ENCODE measurements around the gene ABCA1.

The ABCA1 gene

DNA sequence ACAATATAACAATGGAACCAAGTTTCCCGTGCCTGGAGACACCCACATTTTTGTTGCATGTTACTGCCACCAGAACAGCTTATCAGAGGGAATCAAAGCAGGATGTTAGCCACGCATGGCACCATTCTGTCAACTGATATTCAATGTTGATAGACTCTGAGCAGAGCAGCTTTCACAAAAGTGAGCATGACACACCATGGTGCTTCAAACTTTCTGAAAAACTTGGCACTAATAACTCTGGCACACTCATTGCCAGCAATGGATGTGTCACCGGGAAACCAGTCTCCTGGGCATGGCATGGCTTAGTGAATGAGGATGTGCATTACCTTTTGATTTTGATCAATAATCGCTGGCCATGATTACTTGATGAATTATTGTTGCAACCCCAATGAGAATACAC, 144.4 kb downstream of the ABCA1 start:
- Histone ChIP-seq H3K36me3 (replicated peaks) (peaks cover 69% of the 10 kb centered on the region), H3K27ac (no peak overlapping the region), H3K27me3 (replicated peaks) (no peaks in the 10 kb centered on the region), H3K4me3 (ENCODE audit: low read depth, low read length) (no peak overlapping the region)
- TF ChIP-seq, protein P1, sequence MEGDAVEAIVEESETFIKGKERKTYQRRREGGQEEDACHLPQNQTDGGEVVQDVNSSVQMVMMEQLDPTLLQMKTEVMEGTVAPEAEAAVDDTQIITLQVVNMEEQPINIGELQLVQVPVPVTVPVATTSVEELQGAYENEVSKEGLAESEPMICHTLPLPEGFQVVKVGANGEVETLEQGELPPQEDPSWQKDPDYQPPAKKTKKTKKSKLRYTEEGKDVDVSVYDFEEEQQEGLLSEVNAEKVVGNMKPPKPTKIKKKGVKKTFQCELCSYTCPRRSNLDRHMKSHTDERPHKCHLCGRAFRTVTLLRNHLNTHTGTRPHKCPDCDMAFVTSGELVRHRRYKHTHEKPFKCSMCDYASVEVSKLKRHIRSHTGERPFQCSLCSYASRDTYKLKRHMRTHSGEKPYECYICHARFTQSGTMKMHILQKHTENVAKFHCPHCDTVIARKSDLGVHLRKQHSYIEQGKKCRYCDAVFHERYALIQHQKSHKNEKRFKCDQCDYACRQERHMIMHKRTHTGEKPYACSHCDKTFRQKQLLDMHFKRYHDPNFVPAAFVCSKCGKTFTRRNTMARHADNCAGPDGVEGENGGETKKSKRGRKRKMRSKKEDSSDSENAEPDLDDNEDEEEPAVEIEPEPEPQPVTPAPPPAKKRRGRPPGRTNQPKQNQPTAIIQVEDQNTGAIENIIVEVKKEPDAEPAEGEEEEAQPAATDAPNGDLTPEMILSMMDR (IDR thresholded peaks at IDR 0.05; ENCODE audit: low read depth, low read length, missing control alignments): no peak
- no peak for DNase-seq
- in situ Hi-C loops (cut with HindIII; ENCODE audit: low pct_ligation_motif_present, low sequenced_read_pairs): no loop called here

DNA sequence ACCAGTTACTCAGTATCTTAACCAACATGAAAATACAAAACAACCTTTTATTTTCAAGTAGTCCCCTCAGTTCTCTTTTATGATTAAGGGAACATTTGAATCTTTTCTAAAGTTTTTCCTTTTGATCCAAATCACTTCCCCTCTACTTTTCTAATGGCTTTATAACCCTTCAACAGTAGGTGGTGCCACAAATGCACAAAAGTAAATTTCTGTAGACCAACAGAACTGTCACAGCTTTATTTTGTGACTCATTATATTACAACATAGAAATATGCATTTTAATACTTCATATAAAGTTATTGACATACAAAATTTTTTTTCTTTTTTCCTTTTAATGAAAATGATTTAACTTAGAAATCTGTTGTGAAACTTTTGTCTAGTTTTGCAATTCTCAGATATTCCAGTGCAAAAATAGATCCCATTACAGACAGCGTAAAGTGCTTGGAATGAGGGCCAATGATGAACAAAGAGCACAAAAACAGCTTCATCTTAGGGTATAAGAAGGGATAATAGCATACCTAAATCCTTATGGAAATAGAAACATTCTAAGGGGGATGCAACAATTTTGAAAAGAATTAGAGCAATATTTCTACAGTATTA, 147.1 kb downstream of the ABCA1 start:
- in situ Hi-C loops (cut with HindIII; ENCODE audit: low pct_ligation_motif_present, low sequenced_read_pairs): no loop called here
- Histone ChIP-seq H3K27ac (no peak overlapping the region), H3K4me3 (ENCODE audit: low read depth, low read length) (no peak overlapping the region), H3K36me3 (replicated peaks) (peaks cover 43% of the 10 kb centered on the region), H3K27me3 (replicated peaks) (no peaks in the 10 kb centered on the region)
- TF ChIP-seq, protein P1 (IDR thresholded peaks at IDR 0.05; ENCODE audit: low read depth, low read length, missing control alignments): peak; percentile 38
- no peak for DNase-seq

DNA sequence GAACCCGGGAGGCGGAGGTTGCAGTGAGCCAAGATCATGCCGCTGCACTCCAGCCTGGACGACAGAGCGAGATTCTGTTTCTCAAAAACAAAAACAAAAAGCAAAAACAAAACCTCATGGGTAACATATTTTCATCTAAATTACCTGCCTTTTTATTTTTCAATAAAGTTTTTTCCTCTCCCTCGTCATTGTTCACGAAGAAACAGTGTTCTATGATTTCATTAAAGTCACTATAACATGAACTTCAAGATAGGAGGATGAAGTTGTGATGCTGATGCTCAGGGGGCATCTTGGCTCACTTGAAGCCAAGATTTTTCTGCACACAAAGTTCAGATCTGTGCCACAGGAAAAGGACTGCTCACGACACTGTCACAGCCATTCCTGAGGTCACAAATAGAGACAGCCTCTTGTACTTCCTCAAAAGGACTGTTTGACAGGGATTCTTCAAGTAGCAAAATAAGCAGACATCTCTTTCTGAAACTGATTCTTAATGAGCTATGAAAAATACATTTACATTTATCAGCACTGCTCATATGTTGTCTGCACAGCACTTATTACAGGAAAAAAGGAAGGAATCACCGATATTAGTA, 147.9 kb downstream of the ABCA1 start:
- in situ Hi-C loops (cut with HindIII; ENCODE audit: low pct_ligation_motif_present, low sequenced_read_pairs): no loop called here
- H3K27ac ChIP-seq: no peak overlapping the region
- H3K36me3 ChIP-seq (replicated peaks): peaks cover 35% of the 10 kb centered on the region
- H3K27me3 ChIP-seq (replicated peaks): no peaks in the 10 kb centered on the region
- TF ChIP-seq, protein P1 (IDR thresholded peaks at IDR 0.05; ENCODE audit: low read depth, low read length, missing control alignments): no peak
- no peak overlapping the region for H3K4me3 ChIP-seq (ENCODE audit: low read depth, low read length)
- no peak for DNase-seq

DNA sequence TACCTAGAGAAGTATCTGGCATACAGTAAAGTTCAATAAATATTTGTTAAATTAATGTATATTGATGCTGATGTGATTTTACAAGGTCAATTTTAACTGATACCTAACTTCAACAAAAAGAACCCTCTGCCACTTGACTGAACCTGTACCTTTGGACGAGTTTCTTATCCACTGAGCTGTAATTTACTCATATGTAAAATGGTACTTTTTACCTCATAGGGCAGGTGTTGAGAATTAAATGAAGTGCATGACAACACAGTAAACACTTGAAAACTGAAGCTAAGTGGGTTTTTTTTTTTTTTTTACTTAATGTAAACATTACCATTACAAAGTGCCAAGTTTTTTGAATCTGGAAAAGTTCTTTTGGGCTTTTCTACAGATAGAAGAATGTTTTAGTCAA, 148.6 kb downstream of the ABCA1 start:
- Histone ChIP-seq H3K4me3 (ENCODE audit: low read depth, low read length) (no peak overlapping the region), H3K36me3 (replicated peaks) (peaks cover 28% of the 10 kb centered on the region), H3K27me3 (replicated peaks) (no peaks in the 10 kb centered on the region), H3K27ac (no peak overlapping the region)
- in situ Hi-C loops (cut with HindIII; ENCODE audit: low pct_ligation_motif_present, low sequenced_read_pairs): no loop called here
- TF ChIP-seq, protein P1 (IDR thresholded peaks at IDR 0.05; ENCODE audit: low read depth, low read length, missing control alignments): no peak
- DNase-seq: no peak

DNA sequence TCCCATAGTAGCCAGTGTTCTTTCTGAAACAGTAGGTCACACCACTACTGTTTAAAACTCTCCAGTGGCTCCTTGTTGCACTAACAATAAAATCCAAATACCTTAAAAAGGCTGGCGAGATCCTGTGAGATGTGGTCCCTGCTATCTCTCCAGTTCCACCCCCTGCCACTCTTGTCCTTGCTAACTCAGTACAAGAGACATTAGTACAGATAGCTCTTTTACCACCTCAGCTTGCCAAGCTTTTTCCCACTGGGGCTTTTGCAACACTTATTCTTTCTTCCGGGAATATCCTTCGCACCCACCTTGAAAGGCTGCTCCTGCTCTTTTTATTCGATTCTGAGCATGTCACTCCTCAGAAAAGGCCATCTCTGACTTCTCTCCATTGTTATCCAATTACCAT, 149.2 kb downstream of the ABCA1 start:
- in situ Hi-C loops (cut with HindIII; ENCODE audit: low pct_ligation_motif_present, low sequenced_read_pairs): no loop called here
- no peak overlapping the region for H3K4me3 ChIP-seq (ENCODE audit: low read depth, low read length)
- peaks cover 22% of the 10 kb centered on the region for H3K36me3 ChIP-seq (replicated peaks)
- no peak overlapping the region for H3K27ac ChIP-seq
- DNase-seq: no peak
- H3K27me3 ChIP-seq (replicated peaks): no peaks in the 10 kb centered on the region
- TF ChIP-seq, protein P1 (IDR thresholded peaks at IDR 0.05; ENCODE audit: low read depth, low read length, missing control alignments): no peak

DNA sequence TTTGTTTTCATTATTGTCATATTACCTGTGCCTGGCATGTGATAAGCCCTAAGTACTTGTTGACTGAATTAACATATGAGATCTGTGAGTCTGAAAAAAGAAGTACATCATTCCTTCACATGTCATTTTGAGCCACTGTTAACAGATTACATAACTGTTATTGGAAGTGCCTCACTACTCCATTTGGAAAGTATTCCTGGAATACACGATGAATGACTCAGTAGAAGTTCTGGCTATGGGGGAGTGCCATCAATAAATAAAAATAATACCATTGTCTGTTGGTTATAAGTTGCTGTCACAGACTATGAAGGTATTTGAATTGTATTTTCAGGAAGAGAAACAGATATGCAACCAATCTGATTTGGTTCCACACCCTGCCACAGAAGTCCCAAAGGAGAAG, 151.2 kb downstream of the ABCA1 start:
- in situ Hi-C loops (cut with HindIII; ENCODE audit: low pct_ligation_motif_present, low sequenced_read_pairs): no loop called here
- DNase-seq: no peak

More for the DNA sequence above, 151.2 kb downstream of the ABCA1 start:
- no peak overlapping the region for H3K27ac ChIP-seq
- no peaks in the 10 kb centered on the region for H3K27me3 ChIP-seq (replicated peaks)
- no peak overlapping the region for H3K4me3 ChIP-seq (ENCODE audit: low read depth, low read length)
- TF ChIP-seq, protein P1 (IDR thresholded peaks at IDR 0.05; ENCODE audit: low read depth, low read length, missing control alignments): no peak
- H3K36me3 ChIP-seq (replicated peaks): peaks cover 10% of the 10 kb centered on the region

Measured in brain microvascular endothelial cell (primary cell).